SK-N-MC (cell line): ENCODE measurements around the gene SH3PXD2A.

Experiments
- EZH2 ChIP-seq: fragments of 200-600 bp; sonication (generic); IDR thresholded peaks from one replicate; pipeline ENCODE4 v1.6.1; 2017; ENCODE audit warnings: antibody characterized with exemption
- POLR2AphosphoS5 ChIP-seq: IDR thresholded peaks from 2 replicates; pipeline ENCODE4 v1.6.1; 2012; ENCODE audit warnings: mild to moderate bottlenecking, low read depth, low read length, borderline replicate concordance

GRCh38 chr10:103648251-103648635 lies 207.1 kb downstream of the SH3PXD2A start:
- TF ChIP-seq POLR2AphosphoS5 (no peak), EZH2 (no peak)
